ENCODE measurements around the gene PCDHGA2. TPM values are rescaled to one million over a fixed set of nuclear protein-coding genes. Genes with fewer than 3 reads are reported as not detected.

The PCDHGA2 gene
- total and polyA plus RNA-seq, 9 of the 15 experiments (the other 6 are each of a cell fraction or from before 2014, with no cell fraction given) = 0.07 to 0.27 (median 0.15) TPM; not detected in 2

- TF ChIP-seq TBL1XR1 (IDR thresholded peaks at IDR 0.05; ENCODE audit: low read length in 2 of 2) (peak in 1 of 2 experiments; percentile 39; a peak in 2 of 4 replicates), RBM34 (IDR thresholded peaks at IDR 0.05; ENCODE audit: borderline replicate concordance, insufficient read depth, low read length) (no peak), TCF7L2 (IDR thresholded peaks at IDR 0.05; ENCODE audit: low read depth, low read length) (no peak), ZBTB17 (CRISPR knock-in tag; IDR thresholded peaks at IDR 0.05) (no peak), SMAD2 (IDR thresholded peaks at IDR 0.05; ENCODE audit: low read depth, low read length) (no peak), NFRKB (IDR thresholded peaks at IDR 0.05; ENCODE audit: low read depth) (peak; percentile 87), GTF3C2 (IDR thresholded peaks at IDR 0.05; ENCODE audit: borderline replicate concordance, extremely low read depth, insufficient read length) (no peak), SNAPC5 (CRISPR knock-in tag; IDR thresholded peaks at IDR 0.05) (no peak), ZFP91 (CRISPR knock-in tag; IDR thresholded peaks at IDR 0.05) (no peak), TCF15 (CRISPR knock-in tag; IDR thresholded peaks at IDR 0.05) (no peak), E2F4 (CRISPR knock-in tag; IDR thresholded peaks at IDR 0.05; ENCODE audit: low read depth) (no peak), XRCC3 (IDR thresholded peaks at IDR 0.05) (no peak), SETDB1 (IDR thresholded peaks at IDR 0.05; ENCODE audit: low read length) (no peak), C11orf30 (IDR thresholded peaks at IDR 0.05; ENCODE audit: low read depth) (peak; percentile 39), POLR2B (IDR thresholded peaks at IDR 0.05; ENCODE audit: low read depth, partially characterized antibody) (peak; percentile 96), XRCC5 (IDR thresholded peaks at IDR 0.05; ENCODE audit: low read depth, low read length) (no peak; the same call in 1 of the 2 replicates), CHCHD3 (CRISPR knock-in tag; IDR thresholded peaks at IDR 0.05) (no peak), JUN (IDR thresholded peaks at IDR 0.05; ENCODE audit: borderline replicate concordance, low read depth, low read length) (no peak), JUN (CRISPR knock-in tag; IDR thresholded peaks at IDR 0.05; ENCODE audit: borderline replicate concordance) (0 out of 2 replicates have a peak, but pooled peaks have one; percentile 26), ZNF511 (CRISPR knock-in tag; IDR thresholded peaks at IDR 0.05) (no peak), HNRNPLL (IDR thresholded peaks at IDR 0.05; ENCODE audit: low read depth, low read length, poor library complexity, severe bottlenecking) (no peak)
Observed at GRCh38 chr5:141320225-141321169, 18.1 kb upstream of the PCDHGA2 start, which contains the start of gene TAF7 (continued).
